Activated CD8-positive, alpha-beta memory T cell treated with anti-CD3 and anti-CD28 coated beads, Interleukin-2, amount 10 ng/mL, durations not matched to agents 7 days and 5 days (primary cell): Measurements from ENCODE around the gene SLC9A7. TPM values are rescaled to one million over a fixed set of nuclear protein-coding genes. Genes with fewer than 3 reads are reported as not detected.

Source experiments
- ATAC-seq: fragments of 150-1000 bp; cut with Tn5 transposase; one replicate; pipeline ENCODE4 v1.10.0; 2021; ENCODE audit warnings: moderate library complexity
- CTCF ChIA-PET: fragments of 350-600 bp; sonication (Branson Sonifier 250); formaldehyde crosslinking; loops from one replicate; lab custom pipeline; 2021; ENCODE audit warnings: antibody characterized with exemption; lab: Charles Lee
- DNase-seq: peaks from one replicate; pipeline ENCODE4 v3.0.0-alpha.2; 2020
- H3K27ac Mint-ChIP-seq: one replicate; pipeline ENCODE4 v1.8.0; 2021; ENCODE audit warnings: mild to moderate bottlenecking, mixed read lengths
- H3K27me3 Mint-ChIP-seq: one replicate; pipeline ENCODE4 v1.8.0; 2021; ENCODE audit warnings: mixed read lengths
- H3K36me3 Mint-ChIP-seq: one replicate; pipeline ENCODE4 v1.8.0; 2021; ENCODE audit warnings: mild to moderate bottlenecking, mixed read lengths
- H3K4me1 Mint-ChIP-seq: one replicate; pipeline ENCODE4 v1.8.0; 2021; ENCODE audit warnings: mixed read lengths
- H3K4me3 Mint-ChIP-seq: one replicate; pipeline ENCODE4 v1.8.0; 2021; ENCODE audit warnings: mild to moderate bottlenecking, moderate library complexity, mixed read lengths
- H3K9me3 Mint-ChIP-seq: one replicate; pipeline ENCODE4 v1.8.0; 2022; ENCODE audit warnings: low read depth, mixed read lengths
- total RNA-seq, 2 experiments: library from RNA; stranded (reverse); gene quantifications; one replicate each; pipeline ENCODE4 v1.2.3, GENCODE V29; 2021

SLC9A7 gene
- total RNA-seq, 2 experiments from 2014 or later: 9.1 to 19.0 TPM

DNA sequence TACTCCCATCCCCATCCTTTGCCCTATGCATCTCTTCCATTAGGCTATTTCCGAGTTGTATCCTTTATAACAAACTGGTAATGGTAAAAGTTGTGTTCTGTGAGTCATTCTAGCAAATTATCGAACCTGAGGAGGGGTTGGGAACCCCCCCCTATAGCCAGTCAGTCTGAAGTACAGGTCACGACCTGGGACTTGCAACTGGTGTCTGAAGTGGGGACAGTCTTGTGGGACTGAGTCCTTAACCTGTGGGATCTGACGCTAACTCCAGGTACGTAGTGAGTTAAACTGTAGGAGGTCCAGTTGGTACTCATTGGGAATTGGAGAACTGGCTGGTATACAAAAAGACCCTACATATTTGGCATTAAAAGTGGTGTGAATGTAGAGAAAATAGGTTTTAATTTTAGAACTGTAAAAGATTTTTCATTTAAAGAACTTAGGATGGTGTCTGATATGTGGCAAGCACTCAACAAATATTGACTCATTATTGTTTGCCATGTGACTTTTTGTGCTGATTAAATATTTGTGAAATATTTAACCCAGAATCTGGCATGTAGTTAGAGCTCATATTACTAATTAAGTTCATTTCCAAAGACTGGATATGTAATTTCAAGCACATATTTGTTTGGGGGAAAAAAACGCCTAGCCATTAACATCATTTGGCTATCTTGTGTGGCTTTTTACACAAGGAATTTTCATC lies 134.7 kb downstream of the SLC9A7 start:
- no peak for DNase-seq
- Mint-ChIP-seq H3K4me1 (peaks cover 31% of the 10 kb centered on the region), H3K27ac (no peak overlapping the region), H3K4me3 (no peak overlapping the region), H3K27me3 (no peaks in the 10 kb centered on the region), H3K9me3 (no peaks in the 10 kb centered on the region), H3K36me3 (peaks cover 23% of the 10 kb centered on the region)
- CTCF ChIA-PET: no interaction called here
- ATAC-seq: no peak

DNA sequence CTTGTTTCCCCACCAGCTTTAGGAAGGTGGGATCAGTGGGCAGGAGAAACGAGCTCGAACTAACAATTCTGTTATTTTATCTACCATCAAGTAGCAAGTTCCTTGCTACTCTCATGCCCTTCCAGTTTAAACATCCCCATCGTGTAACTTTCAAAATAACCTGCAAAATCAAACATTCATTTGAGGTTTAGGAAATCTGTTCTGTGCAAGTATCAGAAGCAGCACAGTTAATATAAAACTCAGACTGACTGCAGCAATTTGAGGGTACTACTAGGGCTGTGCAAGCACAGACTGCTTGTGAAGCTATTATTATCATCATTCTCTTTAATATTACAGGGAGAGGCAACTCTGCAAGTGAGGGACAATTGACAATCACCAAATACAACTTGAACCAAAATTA lies 137.3 kb downstream of the SLC9A7 start:
- DNase-seq: no peak
- peaks cover 2% of the 10 kb centered on the region for H3K9me3 Mint-ChIP-seq
- H3K4me1 Mint-ChIP-seq: peaks cover 18% of the 10 kb centered on the region
- H3K36me3 Mint-ChIP-seq: peaks cover 33% of the 10 kb centered on the region
- no peaks in the 10 kb centered on the region for H3K27me3 Mint-ChIP-seq
- no peak overlapping the region for H3K27ac Mint-ChIP-seq
- H3K4me3 Mint-ChIP-seq: no peak overlapping the region
- CTCF ChIA-PET: no interaction called here
- no peak for ATAC-seq

DNA sequence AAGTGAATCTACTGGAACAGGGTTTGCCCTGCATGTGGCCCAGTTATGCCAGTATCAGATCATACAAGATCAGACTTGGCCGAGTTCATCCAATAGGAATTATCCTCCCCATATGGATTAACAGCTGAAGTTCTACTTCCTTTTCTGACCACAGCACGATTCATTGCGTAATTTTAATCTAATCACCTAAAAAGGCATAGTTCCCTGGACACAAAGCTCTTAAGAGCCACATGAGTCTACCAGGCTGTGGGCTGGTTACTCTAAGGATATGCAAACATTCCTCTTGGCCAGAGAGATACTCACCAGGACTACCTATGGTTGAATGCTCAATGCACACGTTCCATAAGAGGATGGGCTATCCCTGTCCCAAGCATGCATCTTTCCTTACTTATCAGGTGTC lies 138.4 kb downstream of the SLC9A7 start:
- no peak overlapping the region for H3K27ac Mint-ChIP-seq
- H3K4me1 Mint-ChIP-seq: peaks cover 13% of the 10 kb centered on the region
- CTCF ChIA-PET: interaction anchor here (0.5 kb wide), 1 partner anchor 25 kb away, joined by 3 read pairs; no protein-coding TSS in a partner anchor
- no peaks in the 10 kb centered on the region for H3K27me3 Mint-ChIP-seq
- no peak for DNase-seq
- no peak overlapping the region for H3K4me3 Mint-ChIP-seq
- ATAC-seq: no peak
- peaks cover 31% of the 10 kb centered on the region for H3K36me3 Mint-ChIP-seq
- H3K9me3 Mint-ChIP-seq: peaks cover 2% of the 10 kb centered on the region

DNA sequence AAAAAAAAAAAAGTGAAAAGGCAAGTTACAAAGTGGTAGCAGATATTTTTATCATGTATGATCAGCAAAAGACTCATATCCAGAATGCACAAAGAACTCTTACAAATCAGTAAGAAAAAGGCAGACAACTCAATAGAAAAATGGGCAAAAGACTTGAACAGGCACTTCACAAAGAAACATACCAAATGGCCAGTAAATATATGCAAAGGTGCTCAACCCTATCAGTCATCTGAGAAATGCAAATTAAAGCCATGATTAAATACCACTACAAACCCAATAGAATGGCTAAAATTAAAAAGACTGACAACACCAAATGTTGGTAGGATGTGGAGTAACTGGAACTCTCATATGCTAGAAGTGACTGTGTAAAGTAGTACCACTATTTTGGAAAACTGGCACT lies 140.0 kb downstream of the SLC9A7 start:
- Mint-ChIP-seq H3K27me3 (no peaks in the 10 kb centered on the region), H3K9me3 (peaks cover 2% of the 10 kb centered on the region), H3K27ac (no peak overlapping the region), H3K4me1 (peaks cover 13% of the 10 kb centered on the region), H3K4me3 (no peak overlapping the region), H3K36me3 (peaks cover 31% of the 10 kb centered on the region)
- CTCF ChIA-PET: interaction anchor here (1.4 kb wide), 1 partner anchor 74 kb away, joined by 3 read pairs; the partner anchor contains the start of gene ZNF674
- DNase-seq: no peak
- no peak for ATAC-seq

DNA sequence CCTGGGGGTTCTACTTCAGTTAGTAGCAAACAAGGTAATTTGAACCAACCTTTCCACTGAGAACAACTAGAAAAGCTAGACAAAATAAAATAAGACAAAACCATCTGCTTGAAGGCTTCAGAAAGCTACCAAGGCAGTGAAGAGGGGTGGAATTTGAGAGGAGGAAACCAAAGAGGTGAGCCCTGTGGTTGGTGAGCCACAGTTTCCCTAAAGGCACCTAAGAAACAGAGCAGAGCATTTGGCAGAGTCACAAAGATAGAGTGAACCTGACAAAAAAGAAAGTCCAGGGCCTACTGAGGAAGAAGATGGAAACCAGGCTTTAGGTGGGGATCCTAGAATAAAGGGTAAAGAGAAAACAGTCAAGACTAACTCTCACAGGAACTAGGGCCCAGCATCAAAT lies 141.0 kb downstream of the SLC9A7 start:
- Mint-ChIP-seq H3K4me3 (no peak overlapping the region), H3K4me1 (peaks cover 15% of the 10 kb centered on the region), H3K27ac (peak overlapping the region; percentile 72), H3K9me3 (peaks cover 2% of the 10 kb centered on the region), H3K36me3 (peaks cover 40% of the 10 kb centered on the region), H3K27me3 (no peaks in the 10 kb centered on the region)
- ATAC-seq: peak; percentile 57
- DNase-seq: peak; percentile 52
- CTCF ChIA-PET: interaction anchor here (1.4 to 1.8 kb wide), 2 partner anchors 19 to 73 kb away, joined by 3 to 4 read pairs; partner anchors contain the start of gene ZNF674

DNA sequence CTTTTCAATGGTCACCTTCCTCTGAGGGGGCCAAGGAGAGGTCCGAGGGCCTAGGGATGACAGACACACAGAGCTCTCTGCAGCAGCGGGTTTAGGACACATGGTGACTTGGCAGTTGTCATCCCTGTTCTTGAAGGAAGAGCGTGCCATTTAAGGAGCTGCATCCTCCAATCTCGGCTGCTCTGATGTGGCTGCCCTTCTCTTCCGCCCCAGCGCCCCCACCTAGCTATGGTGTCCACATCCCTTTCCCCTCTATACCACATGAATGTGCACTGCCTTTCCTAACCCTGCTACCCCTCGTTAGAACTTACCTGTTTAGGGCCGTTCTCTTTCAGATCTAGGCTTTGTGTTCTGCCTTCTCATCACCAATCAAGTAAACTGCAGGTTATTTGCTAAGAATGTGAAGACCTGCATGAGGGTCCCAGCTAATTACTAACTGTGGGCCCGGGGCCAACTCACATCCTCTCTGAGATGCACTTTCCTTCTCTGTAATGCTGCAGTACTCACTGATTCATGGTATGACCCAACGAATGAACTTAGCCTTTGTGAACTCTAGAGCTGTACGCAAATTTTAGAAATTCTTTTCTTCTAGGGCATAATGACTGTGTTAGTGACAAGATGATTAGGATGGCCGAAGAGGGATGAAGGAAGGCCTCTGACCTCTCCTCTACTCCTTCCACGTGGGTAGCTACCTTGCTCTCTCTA lies 147.1 kb downstream of the SLC9A7 start:
- peaks cover 41% of the 10 kb centered on the region for H3K4me1 Mint-ChIP-seq
- CTCF ChIA-PET: interaction anchor here (0.7 to 2.0 kb wide), 4 partner anchors 13 to 38 kb away, joined by 3 to 8 read pairs (median 4); no protein-coding TSS in a partner anchor
- H3K36me3 Mint-ChIP-seq: peaks cover 13% of the 10 kb centered on the region
- no peak overlapping the region for H3K4me3 Mint-ChIP-seq
- ATAC-seq: peak; percentile 74
- H3K27me3 Mint-ChIP-seq: no peaks in the 10 kb centered on the region
- H3K27ac Mint-ChIP-seq: peak overlapping the region; percentile 73
- no peaks in the 10 kb centered on the region for H3K9me3 Mint-ChIP-seq
- peak; percentile 57 for DNase-seq

DNA sequence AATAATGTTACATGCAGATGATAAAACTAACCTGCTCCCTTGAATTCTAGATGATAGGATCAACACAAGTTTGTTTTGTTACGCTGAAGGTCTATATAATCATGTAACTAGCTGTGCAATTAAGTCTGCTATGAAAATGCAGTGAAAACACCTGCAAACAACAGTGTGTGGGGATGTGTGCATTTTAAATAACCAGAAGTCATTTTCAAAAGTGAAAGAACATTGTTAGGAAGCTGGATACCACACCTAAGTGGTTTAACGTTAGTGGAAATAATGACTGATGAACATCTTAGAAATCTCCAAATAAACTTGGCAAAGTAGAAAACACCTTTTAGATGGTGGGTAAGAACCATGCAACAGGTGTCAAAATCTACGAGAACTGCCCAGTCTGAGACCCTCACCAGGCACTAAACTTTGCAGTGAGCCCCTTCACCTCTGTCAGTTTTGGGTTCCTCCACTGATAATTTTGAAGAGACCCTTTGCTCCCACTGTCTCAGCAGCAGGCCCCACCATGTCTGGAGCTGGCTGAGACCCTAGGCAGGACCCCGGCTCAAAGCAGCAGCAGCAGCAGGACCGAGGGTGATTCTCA lies 148.8 kb downstream of the SLC9A7 start:
- Mint-ChIP-seq H3K9me3 (no peaks in the 10 kb centered on the region), H3K4me1 (peaks cover 41% of the 10 kb centered on the region), H3K27me3 (no peaks in the 10 kb centered on the region), H3K27ac (peak overlapping the region; percentile 79), H3K4me3 (peak overlapping the region; percentile 7), H3K36me3 (peaks cover 15% of the 10 kb centered on the region)
- CTCF ChIA-PET: interaction anchor here (1.1 to 2.0 kb wide), 3 partner anchors 19 to 34 kb away, joined by 3 to 8 read pairs (median 4); no protein-coding TSS in a partner anchor
- ATAC-seq (peak; percentile 62), DNase-seq (no peak)

DNA sequence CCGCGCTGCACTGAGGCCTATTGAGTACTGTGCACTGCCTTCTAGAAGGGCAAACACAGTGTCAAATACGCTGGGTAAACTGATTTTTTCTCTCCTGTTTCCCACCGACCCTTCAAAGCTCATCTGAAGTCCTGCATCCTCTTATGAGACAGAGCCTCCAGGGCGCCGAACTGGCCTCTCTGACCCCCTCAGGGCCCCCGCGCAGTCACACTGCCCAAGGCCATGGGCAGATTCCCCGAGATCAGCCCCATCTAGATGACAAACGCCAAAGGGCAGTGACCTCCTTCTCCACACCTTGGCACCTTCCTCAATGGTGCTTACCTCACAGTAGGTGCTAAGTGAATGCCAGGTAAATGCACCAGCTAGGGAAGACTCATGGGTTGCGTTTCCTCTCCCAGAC lies 151.0 kb downstream of the SLC9A7 start:
- no peak for DNase-seq
- H3K9me3 Mint-ChIP-seq: no peaks in the 10 kb centered on the region
- no peaks in the 10 kb centered on the region for H3K27me3 Mint-ChIP-seq
- peaks cover 42% of the 10 kb centered on the region for H3K4me1 Mint-ChIP-seq
- H3K36me3 Mint-ChIP-seq: peaks cover 6% of the 10 kb centered on the region
- ATAC-seq: no peak
- no peak overlapping the region for H3K27ac Mint-ChIP-seq
- CTCF ChIA-PET: no interaction called here
- H3K4me3 Mint-ChIP-seq: no peak overlapping the region

DNA sequence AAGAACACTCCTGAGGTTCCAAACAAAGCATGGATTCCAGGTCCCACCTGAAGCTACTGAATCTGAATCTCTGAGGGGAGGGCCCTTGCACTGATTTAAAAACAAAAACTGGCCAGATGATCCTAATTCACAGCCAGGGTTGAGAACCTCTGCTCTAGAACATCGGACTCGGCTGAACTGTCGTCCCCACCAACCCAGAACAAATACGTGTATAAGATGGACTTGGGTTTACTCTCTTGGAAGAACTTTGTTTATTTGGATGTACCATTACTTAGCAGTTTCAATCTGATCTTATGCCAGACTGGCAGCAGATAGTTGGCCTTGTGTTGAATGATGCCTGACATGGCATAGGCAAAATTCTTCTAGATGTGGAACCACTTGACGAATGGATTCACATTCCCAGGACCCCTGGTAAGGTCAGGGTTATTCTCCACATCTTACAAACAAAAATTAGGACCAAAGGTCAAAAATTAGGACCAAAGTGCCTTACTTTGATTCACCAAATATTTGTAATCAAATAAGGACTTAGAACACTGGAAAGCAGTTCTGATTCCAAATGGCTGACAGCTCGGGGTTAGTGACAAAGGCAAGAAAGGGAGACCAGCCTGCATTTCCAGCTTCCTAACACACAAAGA lies 156.3 kb downstream of the SLC9A7 start:
- no peak overlapping the region for H3K4me3 Mint-ChIP-seq
- CTCF ChIA-PET: no interaction called here
- no peaks in the 10 kb centered on the region for H3K9me3 Mint-ChIP-seq
- H3K27me3 Mint-ChIP-seq: no peaks in the 10 kb centered on the region
- H3K4me1 Mint-ChIP-seq: peaks cover 4% of the 10 kb centered on the region
- DNase-seq: no peak
- H3K36me3 Mint-ChIP-seq: peaks cover 6% of the 10 kb centered on the region
- no peak overlapping the region for H3K27ac Mint-ChIP-seq
- no peak for ATAC-seq

DNA sequence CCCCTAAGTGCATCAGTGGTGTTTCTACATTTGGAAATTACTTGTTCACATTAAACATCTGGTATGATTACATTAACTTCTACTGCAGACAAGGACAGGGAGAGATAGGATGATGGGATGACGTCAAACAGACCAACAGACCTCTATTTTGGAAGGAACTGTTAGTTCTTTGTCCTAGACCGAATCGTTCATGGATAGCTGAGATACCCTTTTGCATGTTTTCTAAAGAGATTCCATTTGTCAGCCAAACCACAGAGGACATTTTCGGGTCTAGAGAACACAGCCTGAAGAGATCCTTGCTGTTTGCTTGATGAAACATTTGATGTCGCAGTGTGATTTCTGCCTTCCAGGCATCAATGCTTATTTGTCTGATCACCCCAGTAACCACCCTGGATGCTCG lies 157.6 kb downstream of the SLC9A7 start:
- CTCF ChIA-PET: no interaction called here
- H3K36me3 Mint-ChIP-seq: peaks cover 4% of the 10 kb centered on the region
- H3K4me3 Mint-ChIP-seq: no peak overlapping the region
- H3K4me1 Mint-ChIP-seq: peaks cover 3% of the 10 kb centered on the region
- ATAC-seq: no peak
- no peak for DNase-seq
- no peaks in the 10 kb centered on the region for H3K27me3 Mint-ChIP-seq
- no peak overlapping the region for H3K27ac Mint-ChIP-seq
- H3K9me3 Mint-ChIP-seq: no peaks in the 10 kb centered on the region

DNA sequence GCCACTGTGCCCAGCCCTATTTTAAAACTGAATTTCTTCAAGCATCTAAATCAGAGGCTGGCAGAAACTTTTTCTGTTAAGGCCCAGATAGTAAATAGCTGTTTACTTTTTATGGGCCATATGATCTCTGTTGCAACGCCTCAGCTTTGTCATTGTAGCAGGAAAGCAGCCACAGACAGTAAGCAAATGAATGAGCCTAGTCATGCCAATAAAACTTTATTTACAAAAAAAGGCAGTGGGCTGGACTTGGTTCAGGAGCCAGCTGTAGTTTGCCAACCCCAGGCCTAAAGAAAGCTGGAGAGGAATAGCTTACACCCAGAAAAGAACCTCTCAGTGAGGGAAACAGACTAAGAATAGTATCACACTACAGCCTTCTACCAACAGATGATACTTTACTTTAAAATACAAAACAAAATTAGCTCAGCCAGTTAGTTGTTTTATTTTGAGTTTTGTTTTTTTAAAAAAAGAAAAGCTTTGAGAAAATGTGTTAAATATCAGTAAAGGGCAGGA lies 159.8 kb downstream of the SLC9A7 start:
- CTCF ChIA-PET: interaction anchor here (0.6 to 1.1 kb wide), 2 partner anchors 12 to 196 kb away, joined by 3 to 4 read pairs; no protein-coding TSS in a partner anchor
- no peak for ATAC-seq
- Mint-ChIP-seq H3K36me3 (peaks cover 4% of the 10 kb centered on the region), H3K27me3 (no peaks in the 10 kb centered on the region), H3K27ac (no peak overlapping the region), H3K4me3 (no peak overlapping the region), H3K4me1 (peaks cover 3% of the 10 kb centered on the region), H3K9me3 (no peaks in the 10 kb centered on the region)
- no peak for DNase-seq

DNA sequence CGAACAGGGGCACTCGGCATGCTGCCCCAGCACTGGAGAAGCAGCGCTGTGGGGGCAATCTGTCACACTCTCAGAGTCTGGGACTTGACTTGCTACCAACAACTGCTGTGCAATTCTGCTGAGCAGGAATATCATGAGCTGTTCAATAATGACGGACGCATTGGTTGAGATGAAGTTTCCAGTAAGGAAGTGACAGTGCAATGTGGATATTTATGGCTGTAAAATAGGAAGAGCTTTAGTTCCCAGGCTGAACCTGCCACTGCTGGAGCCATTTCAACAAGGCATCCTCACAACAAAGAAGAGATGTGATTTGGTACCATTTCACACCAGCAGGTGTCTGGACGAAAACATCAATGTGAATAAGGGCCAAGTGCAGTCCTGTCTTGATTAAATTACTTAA lies 161.1 kb downstream of the SLC9A7 start:
- H3K4me1 Mint-ChIP-seq: no peaks in the 10 kb centered on the region
- no peaks in the 10 kb centered on the region for H3K9me3 Mint-ChIP-seq
- CTCF ChIA-PET: no interaction called here
- ATAC-seq (no peak), DNase-seq (no peak)
- H3K27ac Mint-ChIP-seq: no peak overlapping the region
- peaks cover 6% of the 10 kb centered on the region for H3K36me3 Mint-ChIP-seq
- no peak overlapping the region for H3K4me3 Mint-ChIP-seq
- no peaks in the 10 kb centered on the region for H3K27me3 Mint-ChIP-seq

DNA sequence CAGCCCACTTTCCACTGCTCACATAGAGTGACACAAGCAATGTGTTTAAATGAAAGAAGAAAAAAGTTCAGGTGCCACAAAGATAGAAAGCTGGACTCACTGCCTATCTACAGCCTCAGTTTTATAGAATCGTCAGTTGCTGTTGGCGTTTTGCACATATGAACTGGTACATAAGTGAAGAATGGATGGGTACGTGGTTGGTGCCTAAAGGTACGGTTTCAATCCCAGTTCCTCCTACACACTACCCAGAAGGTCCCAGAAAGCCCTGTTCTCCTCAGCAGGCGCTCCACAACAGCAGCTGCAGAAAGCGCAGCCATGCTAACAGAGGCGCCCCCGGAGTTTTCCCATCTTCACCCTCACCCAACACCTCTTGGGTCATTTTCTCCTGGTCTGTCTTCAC lies 161.7 kb downstream of the SLC9A7 start:
- Mint-ChIP-seq H3K9me3 (no peaks in the 10 kb centered on the region), H3K36me3 (peaks cover 6% of the 10 kb centered on the region), H3K27ac (no peak overlapping the region), H3K27me3 (no peaks in the 10 kb centered on the region), H3K4me1 (no peaks in the 10 kb centered on the region), H3K4me3 (no peak overlapping the region)
- ATAC-seq (no peak), DNase-seq (no peak)
- CTCF ChIA-PET: no interaction called here
